PC-9 (cell line): ENCODE measurements around the gene ACTRT2. TPM values are rescaled to one million over a fixed set of nuclear protein-coding genes. Genes with fewer than 3 reads are reported as not detected.

ENCODE experiments used
- BruUV-seq: library from RNA; stranded (reverse); fragments of 400-500 nt; replicated peaks from 2 replicates; lab custom pipeline; 2021; lab: Mats Ljungman, UMichigan
- CTCF ChIA-PET: fragments of 300-600 bp; sonication (Branson Sonifier 250); formaldehyde crosslinking; loops from one replicate; lab custom pipeline; 2022; ENCODE audit warnings: antibody characterized with exemption; lab: Charles Lee
- POLR2A ChIA-PET: fragments of 300-600 bp; sonication (Branson Sonifier 250); formaldehyde crosslinking; loops from one replicate; lab custom pipeline; 2022; ENCODE audit warnings: antibody characterized with exemption; ENCODE audit not compliant: unreplicated experiment; lab: Charles Lee
- DNase-seq, 2 experiments: peaks; one replicate each; pipeline versions ENCODE4 v3.0.0 to v3.0.0-alpha.2; 2015 to 2022; ENCODE audit warnings: mixed read lengths in 1 of 2
- H2AFZ ChIP-seq: fragments of 200-600 bp; sonication (generic); 2 replicates; pipeline ENCODE4 v1.8.1; 2017; ENCODE audit warnings: antibody characterized with exemption
- H3F3A ChIP-seq: fragments of 200-600 bp; sonication (generic); 2 replicates; pipeline ENCODE4 v1.8.1; 2017; ENCODE audit warnings: antibody characterized with exemption, mild to moderate bottlenecking, low read depth; ENCODE audit not compliant: insufficient read depth
- H3K27ac ChIP-seq: fragments of 200-600 bp; sonication (generic); 2 replicates; pipeline ENCODE4 v1.6.1; 2016; ENCODE audit warnings: mixed run types
- H3K27me3 ChIP-seq: fragments of 200-600 bp; sonication (generic); 2 replicates; pipeline ENCODE4 v1.6.1; 2016; ENCODE audit warnings: low read depth, mixed run types; ENCODE audit not compliant: insufficient read depth
- H3K36me3 ChIP-seq: fragments of 200-600 bp; sonication (generic); 2 replicates; pipeline ENCODE4 v1.6.1; 2016; ENCODE audit warnings: low read depth, mixed run types
- H3K4me1 ChIP-seq: fragments of 200-600 bp; sonication (generic); replicated peaks from 2 replicates; pipeline ENCODE4 v1.6.1; 2016; ENCODE audit warnings: mixed run types; ENCODE audit not compliant: insufficient read depth
- H3K4me2 ChIP-seq: fragments of 200-600 bp; sonication (generic); 2 replicates; pipeline ENCODE4 v1.6.1; 2017; ENCODE audit warnings: mixed run types
- H3K4me3 ChIP-seq: fragments of 200-600 bp; sonication (generic); 2 replicates; pipeline ENCODE4 v1.6.1; 2016; ENCODE audit warnings: mixed run types
- H3K79me2 ChIP-seq: fragments of 200-600 bp; sonication (generic); 2 replicates; pipeline ENCODE4 v1.6.1; 2017; ENCODE audit warnings: low read depth, mixed run types
- H3K9me2 ChIP-seq: fragments of 200-600 bp; sonication (generic); 2 replicates; pipeline ENCODE4 v1.8.1; 2017; ENCODE audit warnings: mild to moderate bottlenecking; ENCODE audit not compliant: insufficient read depth
- H3K9me3 ChIP-seq: fragments of 200-600 bp; sonication (generic); 2 replicates; pipeline ENCODE4 v1.8.1; 2016; ENCODE audit warnings: low read depth; ENCODE audit not compliant: insufficient read depth
- H4K20me1 ChIP-seq: fragments of 200-600 bp; sonication (generic); 2 replicates; pipeline ENCODE4 v1.8.1; 2017; ENCODE audit not compliant: insufficient read depth
- EZH2 ChIP-seq: fragments of 200-600 bp; sonication (generic); IDR thresholded peaks from 2 replicates; pipeline ENCODE4 v1.8.0; 2017; ENCODE audit warnings: antibody characterized with exemption, low read depth
- intact Hi-C: fragments of 100-400 bp; cut with micrococcal nuclease; formaldehyde crosslinking; loops from one replicate; pipeline ENCODE4 v1.10.0; 2022; ENCODE audit not compliant: unreplicated experiment
- total RNA-seq: library from RNA; stranded (reverse); gene quantifications from 2 replicates; pipeline ENCODE4 v1.2.3, GENCODE V29; 2021
- TF ChIP-seq, protein P1 (sequence below): fragments of 200-600 bp; sonication (generic); conservative IDR thresholded peaks from 2 replicates; pipeline ENCODE4 v1.6.1; 2017; ENCODE audit warnings: mixed run types, antibody characterized with exemption, mild to moderate bottlenecking, moderate library complexity

ACTRT2 gene
- total RNA-seq, 1 experiment from 2014 or later = not detected

- H3K27ac ChIP-seq = no peak overlapping the region
- no peaks in the 10 kb centered on the region for H3K9me2 ChIP-seq
- no peak for TF ChIP-seq EZH2
- TF ChIP-seq, protein P1, sequence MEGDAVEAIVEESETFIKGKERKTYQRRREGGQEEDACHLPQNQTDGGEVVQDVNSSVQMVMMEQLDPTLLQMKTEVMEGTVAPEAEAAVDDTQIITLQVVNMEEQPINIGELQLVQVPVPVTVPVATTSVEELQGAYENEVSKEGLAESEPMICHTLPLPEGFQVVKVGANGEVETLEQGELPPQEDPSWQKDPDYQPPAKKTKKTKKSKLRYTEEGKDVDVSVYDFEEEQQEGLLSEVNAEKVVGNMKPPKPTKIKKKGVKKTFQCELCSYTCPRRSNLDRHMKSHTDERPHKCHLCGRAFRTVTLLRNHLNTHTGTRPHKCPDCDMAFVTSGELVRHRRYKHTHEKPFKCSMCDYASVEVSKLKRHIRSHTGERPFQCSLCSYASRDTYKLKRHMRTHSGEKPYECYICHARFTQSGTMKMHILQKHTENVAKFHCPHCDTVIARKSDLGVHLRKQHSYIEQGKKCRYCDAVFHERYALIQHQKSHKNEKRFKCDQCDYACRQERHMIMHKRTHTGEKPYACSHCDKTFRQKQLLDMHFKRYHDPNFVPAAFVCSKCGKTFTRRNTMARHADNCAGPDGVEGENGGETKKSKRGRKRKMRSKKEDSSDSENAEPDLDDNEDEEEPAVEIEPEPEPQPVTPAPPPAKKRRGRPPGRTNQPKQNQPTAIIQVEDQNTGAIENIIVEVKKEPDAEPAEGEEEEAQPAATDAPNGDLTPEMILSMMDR = no peak
- H2AFZ ChIP-seq = no peak overlapping the region
- intact Hi-C loops = loop anchor here (5.0 kb wide), 1 partner anchor 399 kb away; no protein-coding TSS in a partner anchor
- no peaks in the 10 kb centered on the region for H3K4me1 ChIP-seq
- CTCF ChIA-PET = no interaction called here
- no peak overlapping the region for H3K4me3 ChIP-seq
- no peaks in the 10 kb centered on the region for H4K20me1 ChIP-seq
- no peak for DNase-seq
- no peaks in the 10 kb centered on the region for H3K79me2 ChIP-seq
- peaks cover 76% of the 10 kb centered on the region for H3K27me3 ChIP-seq
- no peaks in the 10 kb centered on the region for H3K9me3 ChIP-seq
- BruUV-seq = no TSS peak
- H3K4me2 ChIP-seq = no peak overlapping the region
- H3F3A ChIP-seq = no peaks in the 10 kb centered on the region
- POLR2A ChIA-PET = no interaction called here
- no peaks in the 10 kb centered on the region for H3K36me3 ChIP-seq
These were observed 7.8 kb upstream of the ACTRT2 start for GRCh38 chr1:3013371-3014049.

DNA sequence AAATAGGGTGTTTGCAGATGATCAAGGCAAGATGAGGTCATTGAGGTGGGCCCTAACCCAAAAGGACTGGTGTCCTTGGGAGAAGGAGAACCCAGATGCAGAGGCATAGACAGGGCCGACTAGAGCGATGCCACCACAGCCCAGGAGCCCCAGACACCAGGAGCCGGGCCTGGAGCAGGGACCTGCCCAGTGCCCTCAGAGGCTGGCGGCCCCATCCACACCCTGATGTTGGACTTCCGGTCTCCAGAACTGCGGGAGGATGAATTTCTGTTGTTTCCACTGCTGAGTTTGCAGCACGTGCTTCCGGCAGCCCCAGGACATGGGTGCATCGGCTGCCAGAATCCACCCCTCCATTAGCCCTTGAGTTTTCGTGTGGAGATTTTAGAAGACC lies 7.2 kb upstream of the ACTRT2 start:
- H3K9me2 ChIP-seq = no peaks in the 10 kb centered on the region
- intact Hi-C loops = loop anchor here (5.0 kb wide), 1 partner anchor 398 kb away; no protein-coding TSS in a partner anchor
- H3K36me3 ChIP-seq = no peaks in the 10 kb centered on the region
- no peak for DNase-seq
- no peak overlapping the region for H3K27ac ChIP-seq
- CTCF ChIA-PET = no interaction called here
- no peak overlapping the region for H3K4me3 ChIP-seq
- no peaks in the 10 kb centered on the region for H3K79me2 ChIP-seq
- peaks cover 81% of the 10 kb centered on the region for H3K27me3 ChIP-seq
- no peaks in the 10 kb centered on the region for H3K4me1 ChIP-seq
- no peak overlapping the region for H2AFZ ChIP-seq
- H4K20me1 ChIP-seq = no peaks in the 10 kb centered on the region
- no TSS peak for BruUV-seq
- no peak overlapping the region for H3K4me2 ChIP-seq
- POLR2A ChIA-PET = no interaction called here
- no peaks in the 10 kb centered on the region for H3F3A ChIP-seq
- TF ChIP-seq, protein P1 = no peak
- no peak for TF ChIP-seq EZH2
- H3K9me3 ChIP-seq = no peaks in the 10 kb centered on the region

- H3K9me2 ChIP-seq = no peaks in the 10 kb centered on the region
- no peaks in the 10 kb centered on the region for H3K4me1 ChIP-seq
- intact Hi-C loops = loop anchor here (5.0 kb wide), 1 partner anchor 398 kb away; no protein-coding TSS in a partner anchor
- H3F3A ChIP-seq = no peaks in the 10 kb centered on the region
- H2AFZ ChIP-seq = no peak overlapping the region
- H3K36me3 ChIP-seq = no peaks in the 10 kb centered on the region
- H3K79me2 ChIP-seq = no peaks in the 10 kb centered on the region
- H3K4me3 ChIP-seq = no peak overlapping the region
- POLR2A ChIA-PET = no interaction called here
- TF ChIP-seq, protein P1 = no peak
- no peak for TF ChIP-seq EZH2
- no TSS peak for BruUV-seq
- CTCF ChIA-PET = no interaction called here
- peaks cover 86% of the 10 kb centered on the region for H3K27me3 ChIP-seq
- H3K4me2 ChIP-seq = no peak overlapping the region
- no peaks in the 10 kb centered on the region for H4K20me1 ChIP-seq
- no peak for DNase-seq
- no peaks in the 10 kb centered on the region for H3K9me3 ChIP-seq
- H3K27ac ChIP-seq = no peak overlapping the region
These were observed 6.6 kb upstream of the ACTRT2 start for GRCh38 chr1:3014443-3015268.
